NCI-H69 (cell line): ENCODE results near the gene TAF4.
"Not testable (repeated sequence)": the region's sequence is repeated elsewhere in the genome, so short reads cannot be mapped to it uniquely, and the experiment has no call there.

Experiments
- DNase-seq: peaks from one replicate; lab custom pipeline; 2025; lab: John Stamatoyannopoulos, UW

Gene TAF4

DNA sequence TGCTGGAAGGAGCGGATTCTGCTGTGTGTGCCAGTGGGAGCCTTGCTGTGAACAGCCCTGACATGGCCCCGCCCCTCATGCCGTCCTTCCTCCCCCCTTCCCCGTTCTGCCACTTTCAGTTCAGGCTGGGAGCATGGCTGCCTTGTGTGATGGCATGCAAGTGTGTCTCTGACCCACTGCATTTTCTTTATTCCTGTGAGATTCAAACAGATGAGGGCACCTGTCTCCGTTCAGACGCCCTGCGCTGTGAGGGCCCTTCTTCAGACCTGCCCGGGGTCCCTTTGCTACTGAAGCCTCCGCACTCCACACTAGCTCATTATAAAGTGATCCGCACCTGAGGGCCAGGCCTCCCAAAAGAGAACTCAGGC lies 88.3 kb downstream of the TAF4 start:
- DNase-seq = no peak

DNA sequence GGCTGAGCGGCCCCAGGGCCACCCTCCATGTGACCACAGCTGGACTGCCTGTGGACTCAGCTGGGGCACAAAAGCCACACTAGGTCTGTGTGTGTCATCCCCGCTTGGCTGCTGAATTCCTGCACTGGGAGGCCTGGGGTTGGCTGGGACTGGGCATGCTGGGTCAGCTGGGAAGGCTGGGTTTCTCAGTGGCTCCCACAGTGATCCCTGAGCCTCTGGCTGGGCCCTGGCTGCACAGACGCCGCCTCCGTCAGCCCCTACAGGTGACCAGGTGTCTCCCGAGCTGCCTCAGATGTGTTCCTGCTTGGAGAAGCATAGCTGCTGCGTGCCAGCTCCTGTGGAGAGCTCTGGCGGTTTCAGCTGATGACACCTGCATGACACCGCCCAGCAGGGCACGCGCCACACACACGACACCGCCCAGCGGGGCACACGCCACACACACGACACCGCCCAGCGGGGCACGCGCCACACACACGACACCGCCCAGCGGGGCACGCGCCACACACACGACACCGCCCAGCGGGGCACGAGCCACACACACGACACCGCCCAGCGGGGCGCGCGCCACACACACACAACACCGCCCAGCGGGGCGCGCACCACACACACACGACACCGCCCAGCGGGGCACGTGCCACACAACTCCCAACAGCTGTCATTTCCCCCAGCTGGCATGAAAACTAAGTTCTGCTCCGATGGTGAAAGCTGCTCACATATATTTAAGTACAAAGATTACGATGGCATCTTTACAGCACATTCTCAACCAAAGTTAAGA lies 88.8 kb downstream of the TAF4 start:
- peak; percentile 92 for DNase-seq

DNA sequence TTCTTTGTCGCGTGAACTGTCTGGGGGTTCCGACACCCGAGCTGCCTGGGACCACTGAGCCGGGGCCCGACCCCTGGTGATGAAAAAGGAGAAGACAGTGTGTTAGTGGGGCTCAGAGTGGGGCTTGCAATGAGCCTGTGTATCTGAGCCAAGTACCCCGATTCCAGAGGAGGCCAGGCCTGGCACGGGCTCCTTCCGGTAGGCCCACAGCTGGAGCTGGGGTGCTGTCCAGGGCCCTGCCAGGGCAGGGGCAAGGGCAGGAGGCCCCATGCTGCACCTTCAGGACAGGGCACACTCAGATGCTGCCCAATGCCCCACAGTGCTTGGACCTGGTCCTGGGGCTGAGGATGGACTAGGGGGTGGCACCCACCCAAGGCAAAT lies 89.4 kb downstream of the TAF4 start:
- peak; percentile 34 for DNase-seq

DNA sequence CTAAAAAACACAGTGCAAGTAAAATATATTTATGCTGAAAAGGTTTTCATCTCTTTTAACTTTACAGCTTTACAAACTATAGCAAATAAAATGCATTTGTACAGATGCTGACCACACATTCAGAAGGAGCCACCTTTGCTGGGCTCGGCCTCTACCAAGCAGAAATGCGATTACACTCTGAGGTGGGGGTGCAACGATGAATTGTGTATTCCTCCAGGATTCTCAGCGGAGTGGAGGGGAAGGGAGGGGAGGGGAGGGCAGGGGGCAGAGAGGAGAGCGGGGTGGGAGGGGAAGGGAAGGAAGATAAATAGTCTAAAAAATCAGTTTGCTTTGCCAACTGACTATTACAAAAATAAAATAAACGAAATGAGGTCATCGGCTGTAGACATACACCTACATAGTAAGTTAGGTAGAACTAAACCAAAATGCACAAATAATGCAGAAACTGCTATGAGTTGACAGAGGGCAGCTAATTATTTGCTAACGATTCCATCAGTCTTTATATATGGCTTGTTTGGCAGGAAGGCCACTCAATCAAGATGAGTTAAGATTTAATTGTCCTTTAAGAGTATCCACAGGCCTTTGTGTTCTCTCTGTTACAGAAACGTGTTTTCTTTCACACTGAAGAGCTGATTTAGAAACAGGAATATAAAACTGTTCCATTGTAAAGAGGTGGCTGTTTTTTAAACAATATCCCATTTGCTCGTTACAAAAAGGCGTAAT lies 90.1 kb downstream of the TAF4 start:
- peak; percentile 72 for DNase-seq

DNA sequence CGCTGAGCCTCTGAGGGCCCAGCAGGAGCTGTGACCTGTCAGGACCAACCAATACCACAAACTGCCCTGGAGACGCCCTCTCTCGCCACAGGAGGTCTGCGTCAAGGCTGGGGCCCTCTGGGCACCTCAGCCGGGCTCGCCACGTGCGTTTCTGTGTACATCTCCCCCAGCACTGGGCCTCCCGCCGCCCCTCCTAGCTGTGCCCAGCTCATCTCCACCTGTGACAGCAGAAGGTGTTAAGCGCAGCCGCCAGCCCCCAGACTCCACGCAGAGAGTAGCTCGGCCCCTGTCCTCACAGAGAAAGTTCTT lies 91.4 kb downstream of the TAF4 start:
- peak; percentile 40 for DNase-seq

DNA sequence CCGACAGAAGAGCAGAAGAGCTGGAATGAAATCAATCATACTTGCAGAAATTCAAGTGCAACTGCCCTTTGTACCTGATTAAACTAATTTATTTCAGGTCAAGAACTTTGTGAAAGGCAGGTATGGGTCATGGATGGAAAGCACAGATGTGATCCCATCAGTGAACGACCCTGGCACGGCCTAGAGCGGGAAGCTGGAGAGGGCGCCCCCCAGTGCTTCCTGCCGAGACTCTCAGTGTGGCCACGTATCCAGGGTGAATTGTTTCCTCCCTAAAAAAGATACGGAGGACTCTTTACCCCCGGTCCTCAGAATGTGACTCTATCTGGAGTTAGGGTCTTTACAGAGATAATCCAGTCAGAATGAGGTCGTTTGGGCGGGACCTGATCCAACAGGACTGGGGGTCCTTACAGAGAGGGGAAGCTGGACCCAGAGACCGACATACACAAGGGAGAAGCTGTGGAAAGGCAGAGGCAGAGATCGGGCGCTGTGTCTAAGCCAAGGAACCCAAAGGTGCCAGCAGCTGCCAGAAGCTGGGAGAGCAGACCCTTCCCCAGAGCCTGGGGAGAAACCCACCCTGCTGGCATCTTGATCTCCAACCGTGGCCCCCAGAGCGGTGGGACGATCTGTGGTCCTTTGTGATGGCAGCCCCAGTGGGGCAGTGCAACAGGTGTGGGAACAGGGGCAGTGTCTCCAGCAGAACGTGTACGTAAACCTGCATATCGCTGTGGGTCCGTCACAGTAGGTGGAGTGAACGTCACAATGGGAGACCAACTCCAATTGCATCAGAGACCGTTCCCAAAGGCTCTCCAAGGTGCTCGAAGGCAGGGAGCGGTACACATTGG lies 91.9 kb downstream of the TAF4 start:
- no peak for DNase-seq

DNA sequence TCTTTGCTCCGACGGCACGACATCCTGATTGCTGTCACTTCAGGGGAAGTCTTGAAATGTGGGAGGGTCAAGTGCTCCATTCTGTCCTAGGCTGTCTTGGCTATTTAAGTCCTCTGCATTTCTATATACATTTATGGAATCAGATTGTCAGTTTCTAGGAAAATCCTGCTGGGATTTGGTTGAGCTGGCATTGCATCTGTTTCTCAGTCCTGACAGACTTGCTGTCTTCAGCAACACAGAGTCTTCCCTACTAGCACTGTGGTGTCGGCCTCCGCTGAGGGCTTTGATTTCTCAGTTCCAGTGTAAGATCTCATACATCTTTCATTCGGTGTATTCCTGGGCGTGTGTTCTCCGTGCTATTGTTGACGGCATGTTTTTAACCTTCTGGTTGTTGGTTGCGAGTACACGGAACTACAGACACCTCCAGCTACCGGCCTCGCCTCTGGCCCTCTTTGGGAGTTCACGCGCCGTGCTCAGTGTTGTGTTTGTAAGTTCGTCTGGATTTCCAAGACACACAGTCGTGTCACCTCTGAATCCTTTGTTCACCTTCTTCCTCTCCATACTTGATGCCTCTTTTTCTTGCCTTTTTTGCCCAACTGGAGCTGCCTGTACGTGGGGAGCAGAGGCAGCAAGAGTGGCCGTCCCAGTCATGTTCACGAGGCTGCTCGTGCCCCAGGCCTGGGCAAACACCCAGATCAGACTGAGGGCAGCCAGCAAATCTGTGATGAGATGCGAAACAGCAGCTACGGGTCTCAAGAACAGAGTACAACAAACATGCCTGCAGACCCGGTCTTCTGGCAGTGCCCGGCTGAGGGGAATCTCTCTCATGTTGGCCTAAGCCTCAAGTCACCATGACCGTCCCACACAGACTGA lies 92.8 kb downstream of the TAF4 start:
- no peak for DNase-seq

DNA sequence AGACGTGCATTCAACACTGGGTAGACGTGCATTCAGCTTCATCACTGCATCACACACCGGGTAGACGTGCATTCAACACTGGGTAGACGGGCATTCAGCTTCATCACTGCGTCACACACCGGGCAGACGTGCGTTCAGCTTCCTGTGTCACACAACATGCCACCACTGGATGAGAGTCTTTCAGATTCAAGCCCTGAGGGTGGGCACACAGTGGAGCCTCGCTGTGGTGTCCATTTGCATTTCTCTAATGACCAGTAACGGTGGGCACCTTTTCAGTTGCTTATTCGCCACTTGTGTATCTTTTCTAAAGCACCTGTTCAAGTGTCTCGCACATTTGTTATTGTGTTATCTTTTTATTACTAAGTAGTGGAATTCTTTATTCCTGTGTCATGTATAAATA lies 94.1 kb downstream of the TAF4 start:
- DNase-seq = not testable (repeated sequence)

DNA sequence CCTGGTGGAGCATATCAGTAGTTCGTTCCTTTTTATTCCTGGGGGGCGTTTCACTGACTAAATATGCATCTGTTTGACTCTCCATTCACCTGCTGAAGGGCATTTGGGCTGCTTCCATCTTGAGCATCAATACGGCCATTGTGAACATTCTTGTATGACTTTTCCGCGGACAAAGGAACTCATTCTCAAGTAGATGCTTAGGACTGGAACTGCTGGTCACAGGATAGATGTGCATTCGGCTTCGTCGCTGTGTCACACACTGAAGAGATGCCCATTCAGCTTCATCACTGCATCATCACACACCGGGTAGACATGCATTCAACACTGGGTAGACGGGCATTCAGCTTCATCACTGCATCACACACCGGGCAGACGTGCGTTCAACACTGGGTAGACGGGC lies 95.3 kb downstream of the TAF4 start:
- DNase-seq = no peak

DNA sequence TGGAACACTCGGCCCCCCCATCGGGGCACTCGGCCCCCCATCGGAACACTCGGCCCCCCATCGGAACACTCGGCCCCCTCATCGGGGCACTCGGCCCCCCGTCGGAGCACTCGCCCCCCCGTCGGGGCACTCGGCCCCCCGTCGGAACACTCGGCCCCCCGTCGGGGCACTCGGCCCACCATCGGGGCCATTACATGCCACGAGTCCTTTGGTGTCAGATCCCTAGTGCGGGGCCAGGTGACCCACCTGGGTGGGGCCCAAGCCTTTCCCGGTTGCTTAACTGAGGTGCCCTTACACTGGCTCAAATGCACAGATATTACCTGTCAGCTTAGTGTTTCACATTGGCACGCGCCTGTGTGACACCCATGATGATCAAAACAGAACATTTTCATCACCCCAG lies 95.9 kb downstream of the TAF4 start:
- DNase-seq = no peak

DNA sequence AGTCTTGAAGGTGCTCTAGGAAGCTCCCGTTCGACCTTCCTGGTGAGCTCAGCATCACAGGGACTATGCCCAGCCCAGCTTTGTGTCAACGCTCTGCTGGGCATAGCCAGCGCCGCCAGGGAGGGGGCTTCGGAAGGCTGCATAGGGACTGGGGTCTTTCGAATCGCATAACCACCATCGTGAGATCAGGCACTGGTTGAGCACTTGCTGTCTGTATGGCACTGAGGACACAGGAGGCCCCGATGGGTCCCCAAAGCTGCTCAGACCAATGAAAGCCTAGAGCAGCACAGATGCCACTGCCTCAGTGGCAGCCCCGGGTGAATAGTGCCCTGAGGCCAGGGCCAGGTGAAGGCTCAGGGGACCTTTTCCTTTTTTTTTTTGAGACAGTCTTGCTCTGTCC lies 96.7 kb downstream of the TAF4 start:
- DNase-seq = no peak

DNA sequence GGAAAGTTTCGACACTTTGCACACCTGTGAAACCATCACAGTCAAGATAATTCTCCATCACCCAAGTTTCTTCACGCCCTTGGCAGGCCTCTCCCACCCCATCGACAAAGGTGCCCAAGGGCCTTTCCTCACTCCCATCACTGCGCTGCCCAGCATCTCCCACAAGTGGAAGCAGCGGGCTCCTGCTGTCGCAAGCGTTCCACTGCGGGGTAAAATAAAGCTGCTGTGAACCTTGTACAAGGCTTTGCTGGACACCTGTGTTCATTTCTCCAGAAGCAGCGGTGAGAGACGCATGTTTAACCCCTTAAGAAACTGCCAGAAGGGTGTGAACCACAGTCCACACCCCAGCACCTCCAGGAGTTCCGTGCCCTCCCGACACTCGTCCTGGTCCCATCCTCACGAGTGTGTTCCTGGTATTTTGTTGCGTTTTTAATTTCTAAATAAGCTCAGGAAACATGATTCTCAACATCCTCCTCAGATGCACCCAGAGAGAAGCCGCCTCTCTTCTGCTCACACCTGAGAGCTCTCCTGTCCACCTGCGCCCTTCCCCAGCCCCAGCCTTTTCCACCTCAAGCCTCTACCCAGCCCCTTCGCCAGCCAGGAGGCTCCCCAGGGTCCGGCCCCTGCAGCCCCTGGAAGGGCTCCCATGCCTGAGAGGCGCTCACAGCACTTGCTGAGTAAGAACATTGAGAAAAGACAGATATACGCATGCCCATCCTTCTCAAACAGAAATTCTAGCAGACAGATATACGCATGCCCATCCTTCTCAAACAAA lies 97.5 kb downstream of the TAF4 start:
- no peak for DNase-seq

DNA sequence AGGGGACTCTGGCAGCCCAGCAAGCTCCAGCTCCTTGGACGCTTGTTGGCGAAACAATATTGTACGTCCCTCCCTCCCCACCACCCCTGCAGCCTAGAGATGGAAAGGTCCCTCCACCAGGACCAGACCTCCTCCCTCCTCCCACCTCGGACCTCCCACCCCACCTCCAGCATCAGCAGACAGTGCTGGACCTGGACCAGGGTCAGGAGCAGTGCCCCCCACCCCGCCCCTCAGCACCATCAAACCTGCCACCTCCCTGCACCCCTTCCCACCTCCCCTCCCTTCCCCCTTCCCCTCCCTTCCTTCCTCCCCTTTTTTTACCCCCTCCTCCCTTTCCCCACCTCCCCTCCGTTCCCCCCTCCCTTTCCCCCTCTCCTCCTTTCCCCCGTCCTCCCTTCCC lies 98.4 kb downstream of the TAF4 start:
- DNase-seq = no peak

DNA sequence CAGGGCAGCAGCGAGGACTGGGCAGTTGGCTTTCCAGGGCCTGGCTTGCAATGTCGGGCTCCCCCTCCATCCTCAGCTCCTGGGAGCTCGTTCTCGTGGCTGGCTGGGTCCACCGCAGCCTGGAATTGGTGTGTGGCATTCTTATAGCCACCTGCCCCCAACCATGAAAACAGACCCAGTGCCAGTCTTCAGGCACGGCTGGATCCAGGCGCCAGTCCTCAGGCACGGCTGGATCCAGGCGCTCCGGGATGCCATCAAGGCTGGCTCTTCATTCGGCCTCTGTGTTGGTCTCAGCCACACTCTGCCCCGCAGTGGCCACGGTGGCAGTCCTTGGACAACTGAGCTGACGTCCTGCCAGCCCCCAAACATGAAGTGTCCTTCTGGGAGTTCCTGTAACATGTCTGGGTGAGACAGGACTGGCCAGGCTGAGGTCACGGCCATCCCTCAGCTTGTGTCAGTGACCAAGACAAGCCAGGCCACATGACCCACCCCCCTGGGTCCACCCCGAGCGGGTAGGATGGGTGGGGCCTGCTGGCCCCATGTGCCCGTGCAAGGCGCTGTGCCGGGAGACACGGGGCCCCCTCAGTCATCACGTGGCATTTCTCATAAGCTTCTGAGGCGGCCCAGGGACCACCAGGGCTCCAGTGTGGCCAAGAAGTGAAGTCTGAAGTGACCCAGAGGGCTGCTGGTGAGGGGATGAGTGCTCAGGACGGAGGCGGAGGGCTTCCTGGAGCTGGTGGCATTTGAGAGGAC lies 99.0 kb downstream of the TAF4 start:
- DNase-seq = no peak

DNA sequence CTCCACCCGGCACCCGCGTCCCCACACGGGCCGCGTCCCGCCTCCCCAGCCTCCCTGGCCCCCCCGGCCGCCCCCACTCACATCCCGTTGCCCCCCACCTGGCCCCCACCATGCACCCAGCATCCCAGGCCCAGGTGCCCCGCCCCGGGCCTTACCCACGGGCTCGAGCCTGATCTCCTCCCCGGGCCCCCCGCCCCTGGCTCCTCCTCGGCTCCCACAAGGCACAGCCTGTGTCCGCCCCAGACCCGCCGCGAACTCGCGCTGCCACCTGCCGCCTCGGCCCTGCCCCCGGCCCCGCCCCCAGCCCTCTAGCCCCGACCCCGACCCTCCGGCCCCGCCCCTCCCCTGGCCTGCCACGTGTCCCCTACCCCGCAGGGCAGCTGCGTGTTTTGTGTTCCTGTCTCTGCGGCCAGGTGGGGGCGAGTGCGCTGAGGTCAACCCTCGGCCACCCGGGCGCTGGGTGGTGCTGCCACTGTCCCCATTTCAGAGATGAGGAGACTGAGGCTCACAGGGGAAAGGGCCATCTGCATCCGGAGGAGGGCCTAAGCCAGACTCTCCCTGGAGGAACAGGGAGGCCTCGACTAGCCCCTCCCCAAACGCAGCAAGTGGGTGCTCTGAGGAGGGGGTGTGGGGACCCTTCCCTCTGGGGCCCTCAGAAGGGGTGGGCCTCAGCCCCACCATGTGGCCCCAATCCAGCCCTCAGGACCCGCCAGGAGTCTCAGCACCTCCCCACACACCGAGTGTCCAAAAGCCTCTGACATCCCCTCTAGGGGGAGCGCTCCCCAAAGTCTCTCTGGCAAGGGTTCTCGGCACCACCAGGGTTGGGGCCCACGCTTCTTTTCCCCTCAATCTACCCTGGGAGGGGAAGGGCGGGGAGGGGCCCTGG lies 99.8 kb downstream of the TAF4 start:
- no peak for DNase-seq

DNA sequence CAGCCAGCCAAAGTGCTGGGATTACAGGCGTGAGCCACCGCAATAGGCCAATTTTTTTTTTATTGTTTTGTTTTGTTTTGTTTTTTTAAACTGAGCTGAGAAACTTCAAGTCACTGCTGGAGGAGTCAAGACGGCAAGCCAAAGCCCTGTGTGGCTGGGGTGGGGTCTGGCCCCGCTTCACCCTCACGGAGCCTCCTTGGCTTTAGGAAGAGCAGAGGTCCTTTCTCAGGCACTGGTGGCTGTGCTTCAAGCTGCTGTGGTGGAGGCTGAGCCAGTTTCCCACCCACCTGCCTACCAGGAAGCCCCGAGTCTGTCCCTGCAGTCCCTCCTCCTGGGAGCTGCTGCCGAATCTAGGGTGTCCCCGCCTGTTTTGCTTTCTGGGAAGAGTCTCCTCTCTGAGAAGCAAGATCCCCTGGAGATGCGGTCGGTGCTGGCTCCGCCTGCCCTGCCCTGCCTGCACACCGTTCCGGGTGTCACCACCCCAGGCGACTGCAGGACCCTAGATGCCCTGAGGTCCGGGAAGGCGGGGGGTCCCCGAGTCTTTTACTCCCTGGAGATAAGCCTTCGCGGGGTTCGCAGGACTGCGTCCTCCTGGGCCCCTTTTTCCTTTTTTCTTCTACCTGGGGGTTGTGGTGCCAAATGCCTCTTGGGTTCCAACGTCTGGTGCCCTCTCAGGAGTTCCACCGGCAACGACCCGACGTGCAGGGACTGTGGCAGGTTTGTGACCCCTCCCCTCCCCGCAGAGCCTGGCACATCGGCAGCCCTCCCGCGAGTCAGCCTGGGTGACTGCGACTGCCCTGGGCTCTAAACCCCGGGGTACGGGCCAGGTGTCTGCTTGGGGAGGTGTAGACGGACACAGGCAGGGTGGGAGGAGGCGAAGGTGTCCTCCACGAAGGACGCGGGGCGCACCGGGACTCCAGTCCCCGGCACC lies 100.7 kb downstream of the TAF4 start:
- DNase-seq = no peak

DNA sequence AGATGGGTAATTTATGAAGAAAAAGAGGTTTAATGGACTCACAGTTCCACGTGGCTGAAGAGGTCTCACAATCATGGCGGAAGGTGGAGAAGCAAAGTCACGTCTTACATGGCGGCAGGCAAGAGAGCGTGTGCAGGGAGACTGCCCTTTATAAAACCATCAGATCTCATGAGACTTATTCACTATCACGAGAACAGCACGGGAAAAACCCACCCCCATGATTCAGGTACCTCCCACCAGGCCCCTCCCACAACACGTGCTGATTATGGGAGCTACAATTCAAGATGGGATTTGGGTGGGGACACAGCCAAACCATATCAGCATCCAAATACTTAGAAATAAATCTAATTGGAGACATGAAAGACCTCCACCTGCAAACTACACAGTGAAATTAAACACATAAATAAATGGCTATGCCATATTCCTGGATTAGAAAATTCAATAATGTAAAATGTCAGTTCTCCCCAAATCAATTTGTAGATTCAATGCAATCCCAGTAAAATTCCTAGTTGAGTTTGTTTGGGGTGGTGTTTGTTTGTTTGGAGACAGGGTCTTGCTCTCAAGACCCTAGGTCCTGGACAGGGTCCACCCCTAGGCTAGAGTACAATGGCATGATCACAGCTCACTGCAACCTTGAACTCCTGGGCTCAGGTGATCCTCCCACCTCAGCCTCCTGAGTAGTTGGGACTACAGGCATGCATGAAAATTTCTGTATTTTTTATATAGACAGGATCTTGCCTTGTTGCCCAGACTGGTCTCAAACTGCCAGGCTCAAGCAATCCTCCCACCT lies 101.6 kb downstream of the TAF4 start:
- no peak for DNase-seq

DNA sequence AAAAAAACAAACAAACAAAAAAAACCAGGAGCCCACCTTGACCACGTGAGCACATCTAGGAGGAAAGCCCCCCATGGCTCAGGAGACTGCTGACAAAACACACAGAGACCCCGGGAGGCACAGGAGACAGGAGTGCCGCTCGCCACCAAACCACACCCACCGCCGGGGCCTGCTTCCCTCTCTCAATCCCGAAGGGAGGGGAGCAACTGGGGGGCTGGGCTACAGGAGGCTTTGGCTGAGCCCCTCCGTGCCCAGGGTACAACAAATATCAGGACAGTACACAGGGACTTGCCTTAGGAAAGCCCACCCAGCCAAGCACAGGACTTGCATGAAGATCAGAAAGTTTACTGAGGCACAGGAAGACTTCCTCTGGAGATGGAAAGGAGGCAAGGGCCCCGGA lies 102.5 kb downstream of the TAF4 start:
- DNase-seq = no peak
